ENCODE data around the gene HS2ST1. TPM values are rescaled to one million over a fixed set of nuclear protein-coding genes. Genes with fewer than 3 reads are reported as not detected.
A peak's percentile ranks its signal among the peaks of the same experiment; 100 is the strongest.

The HS2ST1 gene
- total RNA-seq, 2 experiments from 2014 or later = 16.8 to 21.6 TPM

DNA sequence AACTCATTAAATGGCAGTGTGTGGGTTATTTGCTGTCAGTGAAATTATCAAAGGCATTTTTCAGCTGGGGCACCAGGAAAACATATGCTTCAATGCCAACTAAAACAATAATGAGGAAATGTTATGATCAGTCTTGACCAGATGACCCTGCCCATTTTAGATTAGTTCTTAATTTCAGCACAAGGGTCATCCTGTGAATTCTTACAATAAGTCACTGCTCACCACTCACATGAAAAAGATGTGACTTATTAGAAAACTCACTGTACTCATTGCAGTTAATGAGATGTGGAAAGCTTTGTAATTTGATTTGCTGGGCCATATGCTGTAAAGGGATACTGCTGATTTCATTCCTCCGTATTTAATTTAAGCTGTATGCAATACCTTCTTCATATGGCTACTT, 235.7 kb downstream of the HS2ST1 start:
- intact Hi-C loops (cut with micrococcal nuclease) = loop anchor here (5.0 kb wide), 1 partner anchor 177 kb away; the partner anchor contains the start of gene LMO4
- CTCF ChIA-PET = interaction anchor here (1.7 kb wide), 1 partner anchor 19 kb away, joined by 6 read pairs; no protein-coding TSS in a partner anchor
- H3K27me3 Mint-ChIP-seq = peaks cover 44% of the 10 kb centered on the region
- no peaks in the 10 kb centered on the region for H3K9me3 Mint-ChIP-seq
- H3K36me3 Mint-ChIP-seq (ENCODE audit: low read depth) = no peaks in the 10 kb centered on the region
- no peak overlapping the region for H3K4me3 Mint-ChIP-seq
- peaks cover 18% of the 10 kb centered on the region for H3K4me1 Mint-ChIP-seq (ENCODE audit: low read depth)
- ATAC-seq = no peak
- DNase-seq = no peak
- TF ChIP-seq, protein P1, sequence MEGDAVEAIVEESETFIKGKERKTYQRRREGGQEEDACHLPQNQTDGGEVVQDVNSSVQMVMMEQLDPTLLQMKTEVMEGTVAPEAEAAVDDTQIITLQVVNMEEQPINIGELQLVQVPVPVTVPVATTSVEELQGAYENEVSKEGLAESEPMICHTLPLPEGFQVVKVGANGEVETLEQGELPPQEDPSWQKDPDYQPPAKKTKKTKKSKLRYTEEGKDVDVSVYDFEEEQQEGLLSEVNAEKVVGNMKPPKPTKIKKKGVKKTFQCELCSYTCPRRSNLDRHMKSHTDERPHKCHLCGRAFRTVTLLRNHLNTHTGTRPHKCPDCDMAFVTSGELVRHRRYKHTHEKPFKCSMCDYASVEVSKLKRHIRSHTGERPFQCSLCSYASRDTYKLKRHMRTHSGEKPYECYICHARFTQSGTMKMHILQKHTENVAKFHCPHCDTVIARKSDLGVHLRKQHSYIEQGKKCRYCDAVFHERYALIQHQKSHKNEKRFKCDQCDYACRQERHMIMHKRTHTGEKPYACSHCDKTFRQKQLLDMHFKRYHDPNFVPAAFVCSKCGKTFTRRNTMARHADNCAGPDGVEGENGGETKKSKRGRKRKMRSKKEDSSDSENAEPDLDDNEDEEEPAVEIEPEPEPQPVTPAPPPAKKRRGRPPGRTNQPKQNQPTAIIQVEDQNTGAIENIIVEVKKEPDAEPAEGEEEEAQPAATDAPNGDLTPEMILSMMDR (IDR thresholded peaks at IDR 0.05) = no peak
- POLR2A ChIA-PET = no interaction called here
- no peak overlapping the region for H3K27ac Mint-ChIP-seq

GRCh38 chr1:87151500-87152421, 237.3 kb downstream of the HS2ST1 start:
- CTCF ChIA-PET = no interaction called here

GRCh38 chr1:87154384-87154783, 239.9 kb downstream of the HS2ST1 start:
- Mint-ChIP-seq H3K4me3 (no peak overlapping the region), H3K9me3 (no peaks in the 10 kb centered on the region), H3K4me1 (ENCODE audit: low read depth) (peaks cover 18% of the 10 kb centered on the region), H3K27me3 (peaks cover 23% of the 10 kb centered on the region), H3K36me3 (ENCODE audit: low read depth) (no peaks in the 10 kb centered on the region), H3K27ac (no peak overlapping the region)
- DNase-seq (no peak), ATAC-seq (no peak)
- ChIA-PET POLR2A (no interaction called here), CTCF (interaction anchor here (1.0 to 1.6 kb wide), 2 partner anchors 10 to 16 kb away, joined by 3 to 5 read pairs; no protein-coding TSS in a partner anchor)
- TF ChIP-seq, protein P1 (IDR thresholded peaks at IDR 0.05) = no peak
- intact Hi-C loops (cut with micrococcal nuclease) = loop anchor here (5.0 kb wide), 1 partner anchor 173 kb away; the partner anchor contains the start of gene LMO4

More at GRCh38 chr1:87151500-87152421, 237.3 kb downstream of the HS2ST1 start:
- Mint-ChIP-seq H3K27ac (peak overlapping the region; percentile 63), H3K4me1 (ENCODE audit: low read depth) (peaks cover 18% of the 10 kb centered on the region), H3K9me3 (no peaks in the 10 kb centered on the region), H3K27me3 (peaks cover 42% of the 10 kb centered on the region), H3K4me3 (peak overlapping the region; percentile 63), H3K36me3 (ENCODE audit: low read depth) (no peaks in the 10 kb centered on the region)
- DNase-seq = peak; percentile 84
- POLR2A ChIA-PET = interaction anchor here (0.6 to 0.7 kb wide), 2 partner anchors 175 to 228 kb away, joined by 3 read pairs; no protein-coding TSS in a partner anchor
- intact Hi-C loops (cut with micrococcal nuclease) = loop anchor here (5.0 kb wide), 1 partner anchor 176 kb away; the partner anchor contains the start of gene LMO4
- TF ChIP-seq, protein P1 (IDR thresholded peaks at IDR 0.05) = peak; percentile 38
- peak; percentile 88 for ATAC-seq

GRCh38 chr1:87155170-87155569, 240.7 kb downstream of the HS2ST1 start:
- POLR2A ChIA-PET = no interaction called here
- CTCF ChIA-PET = interaction anchor here (1.6 kb wide), 1 partner anchor 9 kb away, joined by 5 read pairs; no protein-coding TSS in a partner anchor
- Mint-ChIP-seq H3K27me3 (peaks cover 19% of the 10 kb centered on the region), H3K36me3 (ENCODE audit: low read depth) (no peaks in the 10 kb centered on the region), H3K27ac (no peak overlapping the region), H3K4me3 (no peak overlapping the region), H3K4me1 (ENCODE audit: low read depth) (peaks cover 18% of the 10 kb centered on the region), H3K9me3 (no peaks in the 10 kb centered on the region)
- DNase-seq (no peak), ATAC-seq (no peak)
- TF ChIP-seq, protein P1 (IDR thresholded peaks at IDR 0.05) = no peak
- intact Hi-C loops (cut with micrococcal nuclease) = no loop called here

GRCh38 chr1:87155648-87156047, 241.2 kb downstream of the HS2ST1 start:
- ATAC-seq (no peak), DNase-seq (no peak)
- intact Hi-C loops (cut with micrococcal nuclease) = no loop called here
- ChIA-PET CTCF (no interaction called here), POLR2A (no interaction called here)
- Mint-ChIP-seq H3K36me3 (ENCODE audit: low read depth) (no peaks in the 10 kb centered on the region), H3K27ac (no peak overlapping the region), H3K27me3 (peaks cover 19% of the 10 kb centered on the region), H3K4me1 (ENCODE audit: low read depth) (peaks cover 18% of the 10 kb centered on the region), H3K9me3 (no peaks in the 10 kb centered on the region), H3K4me3 (no peak overlapping the region)
- TF ChIP-seq, protein P1 (IDR thresholded peaks at IDR 0.05) = no peak
